K562 (cell line): Measurements from ENCODE around the gene EVC. TPM values are rescaled to one million over a fixed set of nuclear protein-coding genes. Genes with fewer than 3 reads are reported as not detected.
A peak's percentile ranks its signal among the peaks of the same experiment; 100 is the strongest.

Experiments
- ATAC-seq: fragments of 200-7000 bp; cut with Tn5 transposase; 3 replicates; pipeline ENCODE4 v1.9.1; 2020; ENCODE audit warnings: moderate library complexity
- BruUV-seq: library from RNA; stranded (reverse); fragments of 400-500 nt; replicated peaks from 2 replicates; lab custom pipeline; 2021; lab: Mats Ljungman, UMichigan
- CTCF ChIA-PET: fragments of 300-600 bp; formaldehyde crosslinking; extraction: SDS; loops from one replicate; lab custom pipeline; 2021; ENCODE audit warnings: low intra/inter-chr PET ratio; lab: Yijun Ruan, JAX
- POLR2A ChIA-PET: fragments of 300-600, 350-650 bp; sonication (Branson Sonifier 250); formaldehyde crosslinking; extraction: SDS; loops from one replicate; lab custom pipeline; 2021; ENCODE audit warnings: antibody characterized with exemption, inconsistent platforms; lab: Yijun Ruan, JAX
- DNase-seq, 4 experiments: peaks; one replicate each; pipeline versions ENCODE4 v3.0.0 to v3.0.0-alpha.2; 2011 to 2018; ENCODE audit warnings: low spot score in 3 of 4, mixed read lengths in 3 of 4; ENCODE audit errors: extremely low read depth in 1 of 4
- FAIRE-seq: peaks from 2 replicates; lab custom pipeline; 2011; peaks lifted over from hg19 to GRCh38; lab: Jason Lieb, UNC
- H2AFZ ChIP-seq: 2 replicates; pipeline ENCODE4 v1.6.0; 2011; ENCODE audit warnings: low read depth, low read length, control low read depth, inconsistent platforms
- H3K27ac ChIP-seq: fragments of 200-600 bp; 3 replicates; pipeline ENCODE4 v1.8.0; 2011; ENCODE audit warnings: low read depth, mild to moderate bottlenecking, control low read depth, inconsistent platforms, low read length, moderate library complexity, mixed read lengths; ENCODE audit errors: extremely low read depth
- H3K27me3 ChIP-seq, 2 experiments: fragments of 300-600 bp in 1 of 2; 2 replicates in 1 of 2; 3 replicates in 1 of 2; pipeline versions ENCODE4 v1.6.0 to v1.8.0; 2011; ENCODE audit warnings: inconsistent platforms in 2 of 2, low read length in 2 of 2, mild to moderate bottlenecking in 1 of 2, mixed read lengths in 1 of 2, moderate library complexity in 1 of 2; ENCODE audit not compliant: control insufficient read depth in 2 of 2, insufficient read depth in 2 of 2
- H3K36me3 ChIP-seq: fragments of 300-600 bp; 3 replicates; pipeline ENCODE4 v1.8.0; 2011; ENCODE audit warnings: mild to moderate bottlenecking, low read length, inconsistent platforms; ENCODE audit not compliant: control insufficient read depth, insufficient read depth
- H3K4me1 ChIP-seq, 2 experiments: fragments of 200-600 bp in 1 of 2; replicated peaks in 1 of 2; 2 replicates in 1 of 2; 3 replicates in 1 of 2; pipeline versions ENCODE4 v1.5.1 to v1.8.0; 2011; ENCODE audit warnings: inconsistent platforms in 2 of 2, low read length in 2 of 2, mild to moderate bottlenecking in 1 of 2, mixed read lengths in 1 of 2, moderate library complexity in 1 of 2; ENCODE audit not compliant: control insufficient read depth in 2 of 2, insufficient read depth in 2 of 2
- H3K4me2 ChIP-seq: 2 replicates; pipeline ENCODE4 v1.6.1; 2011; ENCODE audit warnings: low read length, control low read depth, inconsistent platforms, mixed read lengths; ENCODE audit not compliant: insufficient read depth
- H3K4me3 ChIP-seq: fragments of 200-600 bp; sonication (generic), shearing (Covaris generic); 2 replicates; pipeline ENCODE4 v1.5.1; 2016; ENCODE audit warnings: control low read depth, inconsistent platforms
- H3K79me2 ChIP-seq: fragments of 200-600 bp; 3 replicates; pipeline ENCODE4 v1.8.0; 2011; ENCODE audit warnings: low read length, inconsistent platforms; ENCODE audit not compliant: control insufficient read depth, insufficient read depth
- H3K9ac ChIP-seq, 2 experiments: 2 replicates each; pipeline versions ENCODE4 v1.6.0 to v1.6.1; 2011; ENCODE audit warnings: low read depth in 2 of 2, low read length in 2 of 2, control low read depth in 1 of 2, inconsistent platforms in 1 of 2, mild to moderate bottlenecking in 1 of 2, mixed read lengths in 1 of 2; ENCODE audit not compliant: insufficient read depth in 1 of 2
- H3K9me1 ChIP-seq: one replicate; pipeline ENCODE4 v1.6.0; 2011; ENCODE audit warnings: inconsistent platforms, mild to moderate bottlenecking, low read length, moderate library complexity; ENCODE audit not compliant: control insufficient read depth, insufficient read depth
- H3K9me3 ChIP-seq: replicated peaks from 2 replicates; pipeline ENCODE4 v1.5.1; 2011; ENCODE audit warnings: low read depth, low read length, inconsistent platforms; ENCODE audit not compliant: control insufficient read depth, insufficient read depth
- H4K20me1 ChIP-seq: replicated peaks from 2 replicates; pipeline ENCODE4 v1.6.1; 2011; ENCODE audit warnings: low read length, inconsistent platforms, mixed read lengths; ENCODE audit not compliant: control insufficient read depth, insufficient read depth
- CHAMP1 ChIP-seq: fragments of 450-650 bp; IDR thresholded peaks from 2 replicates; pipeline ENCODE4 v1.6.1; 2016; ENCODE audit warnings: mild to moderate bottlenecking
- RBM25 ChIP-seq: fragments of 200-400 bp; formaldehyde crosslinking; IDR thresholded peaks from 2 replicates; pipeline ENCODE4 v1.6.1; 2018; ENCODE audit warnings: low read length, low read depth, moderate library complexity; ENCODE audit not compliant: severe bottlenecking
- ZNF518B ChIP-seq: fragments of 250-450 bp; sonication (Bioruptor Pico); IDR thresholded peaks from 2 replicates; pipeline ENCODE4 v1.5.0; 2021; ENCODE audit warnings: mild to moderate bottlenecking, moderate library complexity
- WGBS: fragments of 100-300 bp; shearing (Covaris generic); methylation state at CpG from one replicate; pipeline ENCODE4 v1.1.6; 2016; ENCODE audit warnings: low coverage, mixed read lengths; ENCODE audit not compliant: insufficient coverage; ENCODE audit errors: missing lambda C conversion rate; 5-methylcytosine and 5-hydroxymethylcytosine counted together
- in situ Hi-C: fragments of 300-500 bp; cut with MboI; formaldehyde crosslinking; loops from 4 replicates; pipeline ENCODE4 v1.15.0; 2018; ENCODE audit warnings: inconsistent platforms, mixed read lengths
- intact Hi-C: fragments of 100-400 bp; cut with micrococcal nuclease; formaldehyde crosslinking; loops from 2 replicates; pipeline ENCODE4 v1.14.2; 2022
- polyA plus RNA-seq, 8 experiments: library from polyadenylated mRNA; depleted of rRNA in 4 of 8; stranded (reverse) in 5 of 8; unstranded in 3 of 8; fragments of >200 nt; fragmentation: Nextera tagmentation in 2 of 8; fragmentation: Illumina TruSeq in 1 of 8; extraction: Ambion mirVana in 2 of 8; extraction: Trizol in 1 of 8; gene quantifications; 2 replicates each; pipeline versions ENCODE4 v1.2.1 to v1.2.3, GENCODE V29; 2011 to 2014; ENCODE audit warnings: inconsistent platforms in 1 of 8, missing spikeins in 1 of 8
- total RNA-seq, 7 experiments: library from RNA; depleted of rRNA in 6 of 7; stranded (reverse); fragments of >200 nt in 6 of 7; fragmentation: Illumina TruSeq in 2 of 7; extraction: Trizol in 2 of 7; gene quantifications; 2 replicates each; pipeline versions ENCODE4 v1.2.1 to v1.2.3, GENCODE V29; 2011 to 2021; ENCODE audit warnings: low replicate concordance in 1 of 7

Gene EVC
- total and polyA plus RNA-seq, 9 of the 15 experiments (the other 6 are each of a cell fraction or from before 2014, with no cell fraction given): 0.03 to 3.2 (median 1.1) TPM

DNA sequence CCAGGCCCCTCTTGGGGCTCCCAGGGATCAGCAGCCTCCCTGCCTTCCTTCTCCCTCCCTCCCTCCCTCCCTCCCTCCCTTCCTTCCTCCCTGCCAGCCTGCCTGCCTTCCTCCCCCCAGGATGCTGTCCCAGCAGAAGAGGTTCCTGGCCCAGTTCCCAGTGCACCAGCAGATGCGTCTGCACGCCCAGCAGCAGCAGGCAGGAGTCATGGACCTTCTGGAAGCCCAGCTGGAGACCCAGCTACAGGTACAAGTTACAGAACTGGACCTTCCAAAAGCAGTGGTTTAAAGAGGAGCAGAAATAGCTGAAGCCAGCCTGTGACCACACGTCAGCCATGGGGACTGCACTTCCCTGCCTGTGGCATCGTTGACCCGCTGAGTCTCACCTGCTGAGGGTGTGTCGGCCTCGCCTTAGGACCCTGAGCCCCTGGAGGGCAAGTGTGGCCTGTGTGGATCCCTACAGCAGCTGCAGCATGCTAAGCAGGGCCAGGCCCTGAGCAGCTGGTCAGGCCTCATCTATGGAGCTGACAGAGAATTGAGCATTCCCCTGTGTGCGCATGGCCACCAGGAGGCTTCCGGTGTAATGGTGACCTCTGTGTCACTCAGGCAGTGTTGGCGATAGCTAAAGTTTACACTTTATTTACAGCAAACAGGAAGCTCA is 97.2 kb downstream of the EVC start (continued):
- no peak for TF ChIP-seq ZNF518B (CRISPR knock-in tag)

DNA sequence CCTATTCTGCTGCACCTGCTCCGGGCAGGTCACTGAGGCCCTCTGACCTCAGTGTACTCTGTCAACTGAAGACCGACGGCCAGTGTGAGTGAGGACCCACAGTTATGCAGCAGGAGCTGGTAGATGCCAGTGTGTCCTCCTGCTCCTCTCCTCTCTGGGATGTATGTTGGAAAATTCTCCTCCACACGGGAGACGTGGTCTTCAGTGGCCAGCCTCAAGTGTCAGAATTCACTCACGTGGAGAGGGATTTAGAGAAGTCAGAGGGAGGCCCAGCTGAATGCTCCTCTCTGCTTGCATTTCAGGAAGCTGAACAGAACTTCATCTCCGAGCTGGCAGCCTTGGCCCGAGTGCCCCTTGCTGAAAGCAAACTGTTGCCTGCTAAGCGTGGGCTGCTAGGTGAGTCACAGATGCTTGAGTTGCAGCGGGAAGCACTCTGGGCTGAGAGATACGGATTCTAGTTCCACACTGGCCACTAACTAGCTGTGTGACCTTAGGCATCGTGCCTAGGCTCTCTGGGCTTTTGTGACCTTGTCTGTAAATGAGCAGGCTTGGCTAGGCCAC is 98.3 kb downstream of the EVC start:
- Histone ChIP-seq H3K9ac (no peak overlapping the region), H3K27ac (no peak overlapping the region), H2AFZ (no peak overlapping the region), H3K4me2 (no peak overlapping the region), H3K9me3 (no peaks in the 10 kb centered on the region), H3K27me3 (peaks cover 0 to 9% of the 10 kb centered on the region in 2 experiments; a peak in 1 of 5 replicates), H4K20me1 (0 out of 2 replicates have a peak, but pooled peaks cover 6% of the 10 kb centered on the region), H3K4me3 (no peak overlapping the region), H3K36me3 (no peaks in the 10 kb centered on the region), H3K4me1 (no peaks in the 10 kb centered on the region; a peak in 1 of 5 replicates), H3K9me1 (no peaks in the 10 kb centered on the region), H3K79me2 (no peaks in the 10 kb centered on the region)
- in situ Hi-C loops: loop anchor here (25.0 kb wide), 1 partner anchor 1322 kb away; no protein-coding TSS in a partner anchor
- WGBS: 16% methylated on average over 11 of the region's 12 CpGs
- FAIRE-seq: no peak
- CTCF ChIA-PET: no interaction called here
- no peak for ATAC-seq
- BruUV-seq: no TSS peak
- POLR2A ChIA-PET: interaction anchor here (0.5 to 0.6 kb wide), 3 partner anchors 66 to 175 kb away, joined by 3 read pairs; no protein-coding TSS in a partner anchor
- DNase-seq: no peak
- TF ChIP-seq CHAMP1: no peak
- TF ChIP-seq RBM25: peak; percentile 11
- TF ChIP-seq, all 486 proteins: peak for 1
- intact Hi-C loops: no loop called here
